ENCODE measurements around the gene CDH15.
A peak's percentile ranks its signal among the peaks of the same experiment; 100 is the strongest.

Gene CDH15

GRCh38 chr16:89167425-89167941 lies 4.1 kb upstream of the CDH15 start:
- peak; percentile 55 to 91 (median 83) for DNase-seq
- intact Hi-C loops (cut with DNase I) = no loop called here

DNA sequence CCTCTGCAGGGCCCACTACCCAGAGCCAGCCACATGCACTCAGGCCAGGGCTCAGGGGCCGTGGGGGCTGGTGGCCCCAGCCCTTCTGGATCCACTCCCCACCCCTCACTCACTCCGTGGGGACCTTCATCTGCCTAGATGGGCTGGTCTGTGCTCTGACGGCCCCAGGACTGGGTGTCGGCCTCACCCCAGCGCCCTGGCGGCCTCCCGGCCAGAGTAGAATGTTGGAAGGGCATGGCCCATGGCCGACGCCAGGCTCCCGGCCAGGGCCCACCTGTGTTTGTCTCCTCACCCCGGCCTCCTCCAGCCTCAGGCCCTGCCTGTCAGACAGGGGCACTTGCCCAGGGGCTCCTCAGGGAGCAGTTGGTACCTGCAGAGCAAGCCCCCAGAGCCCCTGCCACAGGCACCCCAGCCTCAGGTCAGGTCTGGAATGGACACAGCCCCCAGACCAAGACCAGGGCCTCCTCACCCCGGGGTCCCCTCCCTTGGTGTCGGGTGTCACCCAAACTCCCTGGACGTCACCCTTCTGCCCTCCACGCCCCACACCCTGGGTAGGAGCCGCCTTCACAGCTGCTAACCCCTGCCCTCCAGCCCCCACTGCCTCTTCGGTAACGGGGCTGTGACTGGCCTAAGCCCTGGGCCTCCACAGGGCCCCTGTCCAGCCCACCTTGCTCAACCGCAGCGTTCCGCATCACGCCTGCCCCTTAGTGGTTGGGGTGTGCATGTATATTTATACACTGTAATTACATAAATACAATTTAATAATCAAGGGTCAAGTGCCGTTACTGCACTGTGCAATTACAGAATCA lies 3.0 kb upstream of the CDH15 start:
- DNase-seq = no peak
- intact Hi-C loops (cut with DNase I) = no loop called here

DNA sequence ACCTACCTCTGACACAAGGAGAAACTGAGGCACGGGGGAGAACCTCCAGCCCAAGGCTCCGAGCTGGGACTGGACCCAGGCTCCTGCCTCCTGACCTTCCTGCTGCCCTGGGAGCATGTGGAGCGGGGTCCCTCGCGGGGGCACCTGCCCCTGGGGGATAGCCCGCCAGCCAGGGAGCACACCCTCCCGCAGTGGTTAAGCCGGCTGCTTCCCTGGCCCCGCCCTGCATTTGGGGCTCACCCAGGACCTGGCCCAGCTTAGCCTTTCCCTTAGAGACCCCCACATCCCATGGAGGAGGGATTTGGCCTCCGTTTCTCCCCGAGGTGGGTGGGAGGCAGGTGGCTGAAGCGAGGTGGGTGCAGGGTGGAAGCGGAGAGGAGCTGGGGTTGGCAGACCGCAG lies 1.8 kb upstream of the CDH15 start:
- intact Hi-C loops (cut with DNase I) = no loop called here
- no peak for DNase-seq

DNA sequence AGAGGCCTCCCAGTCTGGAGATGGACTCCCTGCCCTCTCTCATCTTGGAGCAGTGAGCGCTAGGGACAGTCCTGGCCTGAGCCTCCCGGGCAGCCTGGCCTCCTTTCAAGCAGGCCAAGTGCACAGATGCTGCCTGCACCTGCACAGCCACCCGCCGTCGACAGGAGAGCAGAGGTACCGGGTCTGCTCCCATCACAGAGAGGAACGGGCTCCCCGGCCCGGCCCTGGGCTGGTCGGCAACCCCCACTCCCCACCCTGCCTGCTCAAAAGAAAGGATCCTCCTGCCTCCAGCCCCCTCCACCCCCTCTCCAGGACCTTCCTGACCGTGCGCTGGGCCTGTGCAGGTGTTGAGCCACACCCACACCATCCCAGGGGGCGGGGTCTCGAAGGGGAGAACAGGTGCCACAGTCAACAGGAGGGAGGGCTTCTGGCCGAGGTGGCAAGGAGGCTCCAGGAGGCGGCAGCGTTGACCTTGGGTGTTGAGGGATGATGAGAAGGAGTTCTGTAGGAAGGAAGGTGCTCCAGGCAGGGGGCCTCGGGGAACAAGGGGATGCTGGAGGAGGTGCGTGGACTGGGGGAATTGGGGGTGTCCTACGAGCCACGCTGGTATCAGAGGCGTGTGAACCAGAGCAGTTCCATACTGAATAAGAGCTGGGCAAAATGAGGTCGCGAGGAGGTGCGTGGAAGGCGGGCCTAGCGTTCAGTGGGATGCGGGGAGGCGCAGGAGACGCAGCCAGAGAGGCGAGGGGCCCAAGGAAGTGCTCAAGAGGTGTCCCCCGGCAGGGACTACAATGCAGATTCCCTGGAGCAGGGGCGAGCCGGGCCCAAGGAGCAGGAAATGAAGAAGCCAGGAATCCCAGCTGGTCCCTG lies 967 bp upstream of the CDH15 start:
- peak in 3 of 42 donors; percentile 25 to 38 (median 26) for DNase-seq

DNA sequence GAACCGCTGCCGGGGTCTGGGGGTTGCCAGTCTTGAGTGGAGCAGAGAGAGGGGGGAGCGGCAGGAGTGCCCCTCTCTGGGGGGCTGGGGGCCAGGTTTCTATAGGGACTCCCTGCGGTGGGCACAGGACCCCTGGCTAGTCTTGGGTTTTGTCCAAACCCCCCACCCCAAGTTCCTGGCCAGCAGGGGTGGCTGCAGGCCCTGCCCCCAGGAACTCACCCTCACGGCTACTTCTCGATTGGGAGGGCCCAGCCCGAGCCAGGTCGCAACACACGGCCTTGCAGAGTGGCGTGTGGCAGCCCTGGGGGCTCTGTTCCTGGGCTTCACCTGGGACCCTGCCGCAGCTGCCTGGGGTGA lies 601 bp downstream of the CDH15 start:
- intact Hi-C loops (cut with DNase I) = no loop called here
- no peak for DNase-seq

More for the DNA sequence above, 967 bp upstream of the CDH15 start:
- intact Hi-C loops (cut with DNase I) = no loop called here

DNA sequence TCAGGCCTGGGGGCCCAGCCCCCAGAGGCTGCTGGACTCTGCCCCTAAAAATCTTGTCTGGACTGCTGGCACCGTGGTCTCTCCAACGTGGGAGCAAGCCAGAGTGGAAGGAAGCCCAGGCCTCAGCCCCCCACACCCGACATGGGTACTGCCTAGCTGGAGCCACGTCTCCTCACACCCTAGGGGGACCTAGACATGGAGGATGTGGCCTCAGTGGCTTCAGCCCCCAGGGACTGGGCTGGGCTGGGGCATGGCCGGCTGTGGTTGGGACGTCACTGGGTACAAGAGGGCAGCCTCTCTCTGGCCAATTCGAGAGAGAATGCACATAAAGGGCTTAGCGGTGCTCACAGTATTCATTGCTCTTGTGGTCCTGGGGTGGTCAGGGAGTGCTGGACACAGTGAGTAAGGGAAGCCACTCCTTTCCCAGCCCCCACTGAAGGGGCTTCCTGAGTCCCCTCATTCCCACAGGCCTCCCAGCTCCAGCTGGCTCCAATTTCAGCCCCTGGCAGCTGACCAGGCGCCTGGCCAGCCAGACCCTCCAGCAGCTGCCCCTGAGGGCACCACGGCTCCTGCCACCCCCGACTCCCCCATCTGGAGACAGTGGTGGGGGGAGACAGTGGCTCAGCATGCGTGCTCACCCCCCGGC lies 1.1 kb downstream of the CDH15 start:
- intact Hi-C loops (cut with DNase I) = no loop called here
- no peak for DNase-seq

DNA sequence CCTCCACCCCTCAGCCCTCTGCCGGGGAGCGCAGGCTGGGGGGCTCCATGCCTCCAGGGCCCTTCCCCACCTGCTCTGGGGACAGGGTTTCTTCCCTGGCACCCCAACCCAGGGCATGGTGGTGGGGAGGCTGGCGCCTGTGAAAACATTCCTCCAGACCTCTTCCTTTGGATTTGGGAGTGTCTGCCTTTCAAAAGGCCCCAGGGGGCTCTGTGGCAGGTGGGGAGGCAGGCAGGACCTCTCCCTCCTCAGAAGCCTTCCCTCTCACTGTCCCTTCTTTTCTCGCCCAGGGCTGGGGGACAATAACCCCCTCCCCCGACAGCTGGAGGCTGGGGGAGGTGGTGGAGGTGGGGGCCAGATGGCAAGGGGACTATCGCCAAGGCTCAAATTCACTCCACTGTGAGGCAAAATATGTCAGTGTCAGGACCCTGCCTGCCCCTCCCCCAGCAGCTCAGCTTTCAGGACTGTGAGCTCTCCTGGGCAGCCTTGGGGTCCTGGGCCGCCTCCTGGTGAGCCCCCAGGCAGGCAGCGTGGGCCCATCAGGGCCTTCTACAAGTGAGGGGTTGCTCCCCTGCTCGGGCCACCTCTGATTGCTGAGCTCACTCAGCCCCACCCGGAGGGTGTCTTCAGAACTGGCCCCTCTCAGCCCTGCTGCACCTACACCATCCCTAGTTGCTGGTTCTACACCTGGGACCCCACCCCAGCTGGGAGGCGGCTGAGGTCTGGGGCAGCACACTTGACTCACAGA lies 1.8 kb downstream of the CDH15 start:
- DNase-seq = no peak
- intact Hi-C loops (cut with DNase I) = no loop called here

DNA sequence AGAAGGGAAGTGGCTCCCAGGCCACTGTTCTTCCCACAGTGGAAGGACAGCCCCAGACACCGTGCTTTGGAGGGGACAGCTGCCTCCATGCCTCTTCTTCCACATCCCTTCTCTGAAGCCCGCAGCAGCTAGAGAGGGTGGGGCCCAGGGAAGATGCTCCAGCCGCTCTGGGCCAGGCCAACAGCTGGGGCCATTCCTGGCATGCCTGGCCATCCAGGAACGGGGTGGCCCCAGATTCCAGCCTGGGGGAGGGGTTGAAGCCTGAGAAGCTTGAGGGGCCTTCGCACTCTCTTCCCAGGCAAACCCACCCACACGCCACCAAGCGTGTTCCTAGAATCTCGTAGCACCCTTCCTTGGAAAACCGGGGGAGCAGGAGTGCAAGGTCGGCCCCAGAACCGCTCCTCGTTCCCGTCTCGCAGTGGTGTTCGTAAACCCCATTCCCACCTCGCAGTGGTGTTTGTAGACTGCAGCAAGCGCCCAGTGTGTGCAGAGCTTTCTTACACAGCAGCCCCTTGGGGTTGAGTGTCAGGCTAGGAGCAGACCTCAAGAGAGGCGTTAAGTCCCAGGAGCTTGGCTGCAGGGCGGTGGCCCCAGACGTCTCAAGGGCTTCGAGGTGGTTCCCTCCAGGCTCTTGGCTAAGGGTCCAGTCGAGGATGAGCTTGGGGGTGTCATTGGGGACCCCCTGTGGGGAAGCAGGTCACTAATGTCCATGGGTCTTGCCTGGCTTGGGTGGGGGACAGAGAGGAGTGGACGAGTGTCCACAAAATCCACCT lies 2.7 kb downstream of the CDH15 start:
- intact Hi-C loops (cut with DNase I) = no loop called here
- no peak for DNase-seq

GRCh38 chr16:89174877-89175276 lies 3.3 kb downstream of the CDH15 start:
- intact Hi-C loops (cut with DNase I) = no loop called here
- DNase-seq = no peak

DNA sequence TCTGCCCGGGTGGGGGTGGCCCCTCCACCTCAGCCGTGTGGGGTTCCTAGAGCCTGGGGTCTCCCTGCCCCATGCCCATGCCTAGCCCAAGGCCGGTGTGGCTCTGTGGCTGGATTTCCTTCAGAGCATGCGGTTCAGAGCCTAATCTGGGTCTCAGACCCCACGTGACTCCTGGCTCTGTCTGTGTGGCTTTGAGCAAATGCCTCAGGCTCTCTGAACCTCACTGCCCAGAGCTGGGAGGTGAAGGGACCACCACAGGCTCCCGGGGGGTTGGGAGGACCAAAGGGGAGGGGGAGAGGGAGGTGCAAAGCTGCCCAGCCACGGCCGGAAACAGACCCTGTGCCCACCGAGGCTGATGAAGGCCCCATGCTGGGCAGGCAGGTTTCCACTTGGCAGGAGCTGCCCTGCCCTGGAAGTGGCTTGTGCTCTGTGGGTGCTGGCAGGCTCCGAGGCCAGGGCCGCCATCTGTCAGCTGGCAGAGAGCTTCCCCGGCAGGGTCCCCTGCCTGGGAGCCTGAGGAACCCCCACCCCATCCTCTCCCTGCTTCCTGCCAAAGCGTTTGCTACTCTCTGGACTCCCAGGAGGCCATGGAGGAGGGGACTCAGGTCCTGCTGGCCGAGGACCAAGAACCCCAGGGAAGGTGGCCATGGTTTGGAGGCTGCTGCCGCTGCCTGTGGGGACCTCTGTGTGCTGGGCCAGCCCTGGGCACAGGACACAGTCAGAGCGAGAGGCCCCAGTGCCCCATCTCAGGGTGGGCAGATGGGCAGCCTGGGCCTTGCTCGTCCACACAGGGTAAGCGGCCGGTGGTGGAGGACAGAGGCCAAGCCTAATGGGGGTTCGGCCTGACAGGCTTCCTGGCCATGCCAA lies 4.0 kb downstream of the CDH15 start:
- intact Hi-C loops (cut with DNase I) = no loop called here
- DNase-seq = no peak

- no peak for DNase-seq
- intact Hi-C loops (cut with DNase I) = no loop called here
These were observed 4.7 kb downstream of the CDH15 start for GRCh38 chr16:89176147-89176690.

DNA sequence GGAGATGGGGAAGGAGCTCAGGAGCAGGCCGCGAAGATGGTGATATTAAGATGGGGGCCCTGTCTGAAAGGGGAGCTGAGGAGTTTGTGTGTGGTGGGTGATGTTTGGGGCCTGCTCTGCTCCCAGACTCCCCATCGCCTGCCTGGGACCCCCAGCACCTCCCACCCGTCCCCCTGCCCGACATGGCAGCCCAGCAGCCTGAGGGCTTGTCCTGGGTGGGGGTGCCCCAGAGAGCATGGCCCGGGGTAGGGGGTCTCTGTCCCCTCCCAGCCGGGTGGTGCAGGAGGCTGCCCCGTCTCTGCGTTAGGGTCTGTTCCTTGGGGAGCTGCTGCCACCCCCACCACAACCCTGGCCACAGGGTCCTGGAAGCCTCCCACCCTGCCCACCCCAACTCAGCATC lies 5.2 kb downstream of the CDH15 start:
- DNase-seq = no peak
- intact Hi-C loops (cut with DNase I) = no loop called here

GRCh38 chr16:89177501-89177900 lies 6.0 kb downstream of the CDH15 start:
- intact Hi-C loops (cut with DNase I) = no loop called here
- no peak for DNase-seq

DNA sequence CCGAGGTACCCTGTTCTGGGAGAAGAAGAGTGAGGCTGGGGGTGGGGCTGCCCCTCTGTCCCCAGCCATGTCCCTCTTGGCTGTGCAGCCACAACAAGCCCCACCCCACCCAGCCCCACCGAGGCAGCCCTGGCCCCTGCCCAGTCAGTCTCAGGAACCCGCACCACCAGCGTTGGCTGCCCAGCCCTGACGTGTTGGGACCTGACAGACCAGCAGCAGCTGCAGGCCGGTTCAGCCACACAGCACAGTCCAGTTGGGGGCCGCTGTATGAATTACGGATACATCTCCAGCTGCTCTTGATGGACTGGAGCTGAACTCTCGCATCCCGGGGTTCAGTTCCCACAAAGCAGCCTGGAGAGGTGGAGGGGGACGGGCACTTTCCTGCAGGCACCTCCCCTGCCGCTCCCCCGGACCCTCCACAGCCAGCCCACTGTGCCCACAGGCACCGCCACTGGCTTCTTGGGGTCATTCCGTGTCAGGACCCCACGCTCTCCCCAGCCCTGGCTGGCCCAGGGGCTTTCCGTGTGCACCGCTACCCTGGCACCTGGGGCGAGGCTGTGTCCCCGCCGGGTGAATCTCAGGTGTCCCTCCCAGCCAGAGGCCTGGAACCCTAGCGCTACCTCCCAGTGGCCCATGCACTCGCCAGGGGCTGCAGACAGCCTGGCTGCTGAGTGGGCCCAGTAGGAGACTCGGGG lies 7.1 kb downstream of the CDH15 start:
- no peak for DNase-seq
- intact Hi-C loops (cut with DNase I) = no loop called here

DNA sequence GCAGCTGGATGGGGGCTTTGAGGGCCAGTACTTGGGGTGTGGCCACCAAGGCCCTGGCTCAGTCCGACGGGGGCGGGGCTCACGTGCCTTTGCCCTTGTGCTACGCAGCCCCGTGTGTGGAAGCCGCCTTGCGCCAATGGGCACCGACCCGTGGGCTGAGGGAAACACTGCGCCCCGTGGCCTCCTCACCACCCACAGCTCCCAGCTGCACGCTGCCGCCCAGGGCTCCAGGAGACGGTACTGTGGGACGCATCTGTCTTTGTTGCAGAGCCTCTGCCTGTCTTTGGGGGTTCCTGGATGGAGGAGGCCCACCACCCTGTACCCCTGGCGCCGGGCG lies 7.6 kb downstream of the CDH15 start:
- intact Hi-C loops (cut with DNase I) = no loop called here
- no peak for DNase-seq

DNA sequence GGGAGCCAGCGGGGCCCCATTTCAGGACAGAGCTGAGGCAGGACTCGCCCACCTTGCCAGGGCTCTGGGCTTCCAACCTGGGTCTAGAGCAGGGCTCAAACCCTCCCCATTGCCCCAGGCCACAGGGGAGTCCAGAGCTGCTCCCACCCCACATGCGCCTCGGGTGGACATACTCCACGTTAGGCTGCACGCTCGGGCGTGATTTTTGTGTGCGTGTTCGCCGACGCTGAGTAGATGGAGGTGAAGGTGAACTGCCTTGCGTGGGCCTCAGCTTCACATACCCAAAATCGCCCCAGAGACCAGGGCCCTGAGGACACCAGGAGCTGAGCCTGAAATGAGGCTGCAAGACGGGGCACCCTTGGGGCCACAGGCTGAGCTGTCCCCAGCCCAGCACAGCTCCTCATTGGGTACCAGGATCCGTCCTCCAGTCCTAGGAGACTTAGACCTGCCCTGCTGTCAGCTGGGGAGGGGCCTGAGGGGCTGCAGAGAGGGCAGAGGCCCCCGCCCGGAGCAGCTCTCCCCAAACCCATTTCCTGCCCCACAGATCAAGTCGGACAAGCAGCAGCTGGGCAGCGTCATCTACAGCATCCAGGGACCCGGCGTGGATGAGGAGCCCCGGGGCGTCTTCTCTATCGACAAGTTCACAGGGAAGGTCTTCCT lies 8.2 kb downstream of the CDH15 start:
- DNase-seq = no peak
- intact Hi-C loops (cut with DNase I) = no loop called here
